Inferior parietal cortex (tissue), 1 donor: ENCODE results near the gene PCSK6.

Source experiments
- DNase-seq: peaks from one replicate; pipeline ENCODE4 v3.0.0-alpha.2; 2016; ENCODE audit errors: extremely low spot score

The PCSK6 gene

DNA sequence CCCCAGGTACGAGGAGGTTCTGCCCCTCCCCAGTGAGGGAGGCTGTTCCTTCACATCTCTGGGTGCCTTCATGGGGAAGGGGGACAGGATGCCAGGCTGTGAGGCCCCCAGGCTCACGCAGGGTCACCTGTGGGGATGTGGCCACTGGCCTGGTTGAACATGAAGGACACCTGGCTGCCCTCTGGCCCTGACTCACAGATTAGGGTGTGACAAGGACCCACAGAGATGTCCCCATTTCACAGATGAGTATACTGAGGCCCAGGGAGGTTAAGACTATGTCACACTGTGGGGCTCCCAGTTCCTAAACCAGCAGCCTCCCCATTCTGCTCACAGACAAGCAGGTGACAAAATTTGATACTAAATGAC lies 42.4 kb downstream of the PCSK6 start:
- DNase-seq: no peak

DNA sequence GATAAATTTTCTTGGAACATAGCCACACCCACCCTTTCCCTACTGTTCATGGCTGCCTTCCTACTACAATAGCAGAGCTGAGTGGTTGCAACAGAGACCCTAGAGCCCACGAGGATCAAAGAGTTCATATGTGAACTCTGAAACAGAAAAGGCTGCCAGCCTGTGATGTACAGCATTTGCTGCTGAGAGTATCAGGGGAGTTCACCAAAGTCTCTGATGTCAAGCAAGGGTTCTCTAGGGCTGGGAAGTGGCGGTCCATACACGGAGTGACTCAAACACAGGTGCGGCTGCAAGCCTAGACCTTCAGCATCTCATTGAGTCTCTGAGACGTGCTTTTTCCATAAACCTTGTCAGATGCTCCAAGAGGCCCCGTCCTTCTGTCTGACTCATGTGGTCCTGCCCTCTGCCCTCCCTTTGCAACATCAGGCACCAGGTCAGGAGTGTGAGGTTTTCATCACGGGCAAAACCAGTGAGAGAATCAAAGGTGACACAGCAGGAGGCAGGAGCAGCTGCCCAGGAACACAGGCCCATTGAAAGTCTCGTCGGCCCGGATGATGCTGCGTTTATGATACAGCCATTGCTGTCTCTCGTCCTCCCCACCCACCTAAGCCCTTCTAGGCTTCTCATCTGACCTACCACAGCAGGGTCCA lies 42.9 kb downstream of the PCSK6 start:
- DNase-seq: no peak

DNA sequence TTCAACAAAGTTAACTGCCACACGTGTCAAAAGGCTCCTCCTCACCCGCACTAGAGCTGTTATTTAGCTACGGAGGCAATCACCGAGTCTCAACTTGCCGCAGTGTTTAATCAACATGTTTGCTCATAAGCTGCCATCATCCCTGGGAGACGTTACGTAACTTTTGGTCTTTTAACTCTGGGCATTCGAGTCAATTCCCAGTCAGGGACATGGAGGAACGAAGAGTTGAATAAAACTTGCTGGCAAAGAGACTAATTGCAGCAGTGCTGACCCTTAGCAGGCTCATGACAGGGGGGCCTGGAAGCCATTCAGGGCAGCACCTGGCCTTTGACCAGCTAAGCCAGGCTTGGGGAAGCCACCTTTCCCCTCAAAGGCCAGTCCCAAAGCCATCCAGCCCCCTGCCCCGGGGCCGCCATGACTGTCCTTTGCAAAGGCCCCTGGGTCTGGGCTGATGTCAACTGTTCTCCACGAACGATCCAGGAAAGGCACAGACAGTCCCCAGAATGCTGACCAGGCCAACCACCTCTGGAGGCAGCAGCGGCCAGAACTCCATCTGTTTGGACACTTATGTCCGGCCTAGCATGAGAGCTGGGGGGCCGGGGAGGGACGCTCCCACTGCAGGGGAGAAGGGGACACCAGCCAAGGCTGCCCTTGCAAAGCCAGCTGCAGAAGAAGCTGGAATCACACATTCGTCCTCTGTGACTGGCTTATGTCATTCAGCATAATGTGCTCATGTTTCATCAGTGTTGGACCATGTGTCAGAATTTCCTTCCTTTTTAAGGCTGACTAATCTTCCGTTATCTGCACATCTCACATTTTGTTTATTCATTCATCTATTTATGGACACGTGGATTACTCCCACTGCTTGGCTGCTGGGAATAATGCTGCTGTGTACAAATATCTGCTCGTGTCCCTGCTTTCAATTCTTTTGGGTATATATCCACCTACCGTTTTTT lies 43.7 kb downstream of the PCSK6 start:
- no peak for DNase-seq

DNA sequence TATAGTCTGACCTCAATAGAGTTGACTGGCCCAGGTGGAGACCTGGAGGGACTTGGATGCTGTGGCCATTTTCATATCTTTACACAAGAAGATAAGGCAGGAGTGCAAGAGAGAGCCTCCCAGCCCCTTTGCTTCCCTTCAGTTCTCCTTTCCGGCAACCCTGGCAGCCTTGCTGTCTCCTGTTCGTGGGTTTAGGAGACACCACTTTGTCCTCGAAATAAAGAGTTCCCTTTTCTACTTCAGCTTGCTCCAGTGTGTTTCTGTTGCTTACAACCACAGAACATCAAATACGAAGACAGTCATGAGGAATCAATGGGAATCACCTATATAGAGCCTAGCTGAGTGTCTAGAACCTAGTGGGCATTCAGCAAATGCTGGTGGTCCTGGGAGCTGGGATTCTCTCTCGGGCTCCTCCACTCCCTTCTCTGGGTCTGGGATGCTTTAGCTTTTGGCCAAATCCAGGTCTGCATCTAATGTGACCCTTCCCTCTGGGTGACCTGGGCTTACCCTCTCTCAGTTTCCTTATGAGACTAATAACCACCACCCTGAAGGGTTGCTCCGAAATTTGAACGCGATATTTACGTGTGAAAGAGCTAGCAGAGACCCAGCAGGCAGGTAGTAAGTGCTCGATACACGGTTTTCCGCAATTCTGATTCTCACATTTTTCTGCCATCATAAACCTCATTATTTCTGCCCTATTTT lies 44.5 kb downstream of the PCSK6 start:
- no peak for DNase-seq

DNA sequence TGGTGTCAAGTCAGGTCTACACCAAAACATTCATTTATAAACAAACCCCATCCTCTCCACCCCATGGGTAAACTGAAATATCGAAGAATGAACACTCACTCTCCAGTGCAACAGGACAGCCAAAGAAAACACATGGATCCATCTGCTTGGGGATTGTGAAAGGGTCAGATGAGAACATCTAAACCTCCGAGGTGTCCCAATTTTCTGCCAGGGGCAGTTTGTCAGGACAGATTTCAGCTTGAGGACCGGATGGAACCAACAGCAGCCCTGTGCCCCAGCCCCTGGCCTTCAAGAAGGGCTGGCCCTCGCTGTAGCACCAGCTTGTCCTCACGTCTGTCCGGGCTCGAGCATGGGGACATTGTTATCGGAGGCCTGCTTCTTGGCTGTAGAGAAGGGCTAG lies 45.5 kb downstream of the PCSK6 start:
- no peak for DNase-seq

DNA sequence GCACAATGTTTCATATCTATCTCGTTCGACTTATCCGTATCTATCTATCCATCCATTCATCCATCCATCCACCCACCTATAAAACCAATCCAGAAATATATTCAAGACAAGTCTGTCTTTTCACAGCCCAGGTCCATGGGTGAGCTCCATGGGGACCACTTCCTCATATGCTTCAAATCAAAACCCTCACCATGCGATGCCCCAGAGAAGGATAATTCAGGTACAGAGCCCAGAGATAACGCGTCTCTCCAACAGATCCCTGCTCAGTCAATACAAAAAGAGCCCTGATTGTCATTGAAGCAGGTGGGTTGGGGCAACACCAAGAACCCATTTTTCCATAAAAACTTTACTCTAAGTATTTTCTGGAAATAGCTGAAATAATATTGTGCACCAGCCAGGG lies 47.2 kb downstream of the PCSK6 start:
- no peak for DNase-seq

DNA sequence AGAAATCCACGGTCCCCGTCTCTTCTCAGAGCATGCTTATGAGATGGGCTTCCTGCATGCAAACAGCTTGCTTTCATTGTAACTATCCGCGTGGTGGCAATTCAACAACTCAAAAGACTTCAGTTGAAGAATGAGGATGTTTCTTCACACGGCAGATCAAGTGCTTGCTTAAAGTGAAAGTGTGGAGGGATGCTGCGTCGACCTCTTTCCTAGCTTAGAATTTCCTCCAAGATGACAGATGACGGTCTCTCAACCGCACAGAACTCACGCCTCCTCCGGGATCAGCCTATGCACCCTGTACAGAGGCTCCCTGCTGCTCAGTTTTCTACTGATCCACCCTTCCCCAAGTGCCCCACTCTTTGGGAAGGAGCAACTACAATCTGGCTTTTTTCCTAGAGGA lies 47.8 kb downstream of the PCSK6 start:
- DNase-seq: no peak

DNA sequence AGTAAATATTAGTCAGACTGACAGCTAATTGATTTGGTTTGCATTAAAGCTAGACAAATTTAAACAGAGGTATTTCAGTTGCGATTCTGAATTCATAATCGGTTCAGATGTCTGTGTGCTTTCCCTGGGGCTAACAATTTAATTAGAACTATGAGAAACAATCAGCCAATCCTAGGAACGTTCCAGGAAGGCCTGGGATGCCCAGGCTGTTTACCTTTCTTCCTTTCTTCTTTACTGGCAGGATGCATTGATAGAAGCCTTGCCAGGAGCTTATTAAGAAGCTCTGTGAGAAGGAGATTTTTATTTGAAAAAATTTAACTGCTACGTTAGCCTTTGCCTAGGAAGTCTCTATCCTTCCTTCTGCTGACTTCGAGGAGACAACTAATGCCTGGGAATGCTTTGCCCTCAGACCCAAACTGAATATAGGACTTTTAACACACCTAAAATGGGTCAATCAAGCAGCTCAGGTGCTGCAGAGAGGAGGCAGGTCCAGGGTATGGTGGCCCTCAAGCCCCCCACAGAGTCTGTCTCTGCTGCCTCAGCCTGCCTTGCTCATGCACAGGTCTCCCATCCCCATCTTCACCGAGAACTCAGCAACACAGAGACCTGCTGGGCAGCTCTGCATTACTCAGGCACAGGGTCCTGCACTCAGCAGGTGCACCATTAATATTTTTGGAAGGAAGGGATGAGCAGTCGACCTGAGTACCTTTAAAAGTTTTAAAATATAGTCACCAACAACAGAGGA lies 48.5 kb downstream of the PCSK6 start:
- DNase-seq: no peak

DNA sequence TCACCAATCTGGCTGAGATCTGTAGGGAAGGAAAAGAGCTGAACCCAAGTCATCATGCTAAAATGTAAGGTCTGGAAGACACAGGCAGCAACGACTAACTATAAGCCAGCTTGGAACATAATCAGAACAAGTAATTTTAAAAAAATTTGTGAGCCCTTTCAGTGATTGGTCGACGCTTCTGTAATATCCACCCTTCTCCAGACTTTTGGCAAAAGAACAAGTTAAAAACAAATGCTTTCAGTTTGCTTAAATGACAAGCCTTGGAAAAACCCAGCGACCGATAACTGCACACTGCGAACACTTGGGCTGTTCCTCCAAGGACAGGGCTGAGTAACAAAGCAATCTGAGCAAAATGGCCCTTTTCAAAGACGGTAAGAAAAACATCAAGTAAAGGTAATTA lies 49.6 kb downstream of the PCSK6 start:
- DNase-seq: no peak

DNA sequence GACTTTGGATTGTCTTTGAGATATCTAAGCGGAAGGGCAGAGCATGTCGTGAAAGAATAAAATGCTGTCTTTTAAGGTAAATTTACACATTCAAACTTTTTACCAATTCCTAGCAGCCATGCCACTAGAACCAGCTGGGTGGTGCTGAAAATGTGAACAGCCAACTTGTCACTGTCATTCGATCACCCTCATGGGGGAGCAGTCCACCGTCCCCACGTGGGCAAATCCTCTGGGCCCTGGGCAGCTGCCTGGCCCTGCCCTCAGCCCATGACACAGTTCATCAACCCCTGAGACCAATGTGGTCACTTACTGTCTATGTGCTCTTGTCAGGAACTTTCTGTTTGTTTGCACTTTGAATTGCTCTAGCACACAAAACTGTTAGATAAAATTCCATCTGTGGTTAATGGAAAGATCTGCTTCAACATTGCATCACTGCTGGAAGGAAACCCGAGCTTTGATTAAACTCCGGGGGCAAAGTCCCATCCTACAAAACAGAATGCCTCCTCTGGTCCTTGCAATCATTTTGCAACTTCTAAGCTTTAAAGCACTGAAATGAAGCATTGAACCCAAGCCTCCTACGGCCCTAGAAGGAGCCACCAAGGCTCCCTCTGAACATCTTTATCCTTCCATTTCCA lies 50.1 kb downstream of the PCSK6 start:
- DNase-seq: no peak

DNA sequence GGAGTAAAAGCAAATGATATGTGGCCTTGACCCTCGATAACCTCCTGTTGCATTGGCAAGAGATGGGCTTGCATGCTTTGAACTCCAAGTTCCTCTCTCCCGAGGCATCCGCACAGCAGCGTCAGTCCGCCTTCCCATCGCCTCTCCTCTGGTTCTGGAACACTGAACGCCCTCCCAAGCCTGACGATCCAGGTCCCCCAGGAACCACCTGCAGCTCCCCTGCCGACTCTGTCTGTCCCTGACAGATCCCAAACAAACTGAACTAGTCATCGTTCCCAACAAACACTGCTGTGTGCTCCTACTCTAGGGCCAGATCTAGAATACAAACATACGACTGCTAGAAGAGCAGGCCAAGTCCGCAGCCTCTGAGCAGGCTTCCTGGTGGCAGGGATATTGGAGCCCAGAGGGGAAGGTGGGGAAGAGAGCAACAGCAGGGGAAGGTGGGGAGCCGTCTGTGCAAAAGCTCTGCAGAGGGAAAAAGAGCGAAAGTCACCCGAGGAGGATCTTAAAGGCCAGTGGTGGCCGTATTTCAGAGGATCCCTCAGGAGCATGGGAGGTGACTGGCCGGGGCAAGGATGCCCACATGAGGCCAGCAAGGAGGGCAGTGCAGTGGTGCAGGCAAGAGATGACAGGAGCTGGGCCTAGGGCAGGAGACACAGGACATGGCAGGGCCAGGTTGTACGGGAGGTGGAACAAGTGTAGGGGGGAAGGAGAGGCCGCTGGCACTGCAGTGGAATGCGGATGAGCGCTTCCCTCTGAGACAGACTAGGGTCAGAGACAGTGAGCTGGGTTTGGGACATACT lies 50.8 kb downstream of the PCSK6 start:
- DNase-seq: no peak

DNA sequence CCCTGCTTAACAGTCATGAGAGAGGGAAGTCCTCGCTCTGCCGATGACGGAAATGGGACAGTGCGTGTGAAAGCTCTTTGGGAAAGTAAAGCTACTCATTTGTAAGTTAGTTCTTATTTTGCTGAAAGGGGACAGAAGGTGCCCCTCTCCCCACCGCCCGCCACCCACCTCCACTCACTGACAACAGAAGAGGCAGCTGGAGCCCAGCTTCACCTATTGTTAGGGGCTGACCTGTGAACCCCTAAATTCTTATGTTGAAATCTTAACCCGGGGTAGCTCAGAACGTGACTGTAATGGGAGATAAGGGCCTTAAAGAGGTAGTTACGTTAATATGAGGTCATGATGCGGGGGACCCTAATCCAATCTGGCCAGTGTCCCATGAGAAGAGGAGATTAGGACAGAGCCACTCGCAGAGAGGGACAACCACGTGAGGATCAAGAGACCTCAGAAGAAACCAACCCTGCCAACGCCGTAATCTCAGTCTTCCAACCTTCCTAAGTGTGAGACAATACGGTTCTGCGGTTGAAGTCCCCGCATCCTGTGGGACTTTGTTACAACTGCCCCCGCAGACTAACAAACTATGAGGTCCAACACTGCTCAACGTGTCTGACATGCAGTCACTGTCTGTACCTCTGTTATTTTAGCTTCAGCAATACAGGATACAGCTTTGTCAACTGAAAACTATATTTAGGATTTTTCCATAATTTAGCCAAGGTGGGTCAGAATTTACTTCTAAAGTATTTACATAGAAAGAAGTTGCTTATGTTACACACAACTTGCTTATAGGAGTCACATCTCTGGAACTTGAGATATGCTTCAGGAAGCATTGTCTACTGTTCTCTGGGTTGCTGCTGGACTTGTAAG lies 51.7 kb downstream of the PCSK6 start:
- no peak for DNase-seq

DNA sequence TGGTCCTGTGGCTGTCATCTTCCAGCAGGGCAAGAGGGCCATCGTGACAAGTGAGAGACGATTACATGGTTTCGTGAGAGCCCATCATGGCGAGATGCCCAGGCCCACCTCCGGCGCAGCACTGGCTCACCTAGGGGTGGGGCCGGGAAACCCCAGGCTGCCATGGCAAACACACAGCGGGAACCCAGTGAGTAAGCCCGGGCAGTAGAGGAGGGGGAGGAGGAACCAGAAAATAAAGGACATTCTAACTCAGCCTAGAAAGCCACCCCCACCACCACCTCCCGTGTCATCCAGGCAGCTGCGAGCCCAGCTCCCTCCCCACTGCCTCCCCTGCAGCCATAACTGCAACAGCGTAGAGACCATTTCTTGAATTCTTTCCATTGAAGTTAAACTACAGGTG lies 52.3 kb downstream of the PCSK6 start:
- no peak for DNase-seq

DNA sequence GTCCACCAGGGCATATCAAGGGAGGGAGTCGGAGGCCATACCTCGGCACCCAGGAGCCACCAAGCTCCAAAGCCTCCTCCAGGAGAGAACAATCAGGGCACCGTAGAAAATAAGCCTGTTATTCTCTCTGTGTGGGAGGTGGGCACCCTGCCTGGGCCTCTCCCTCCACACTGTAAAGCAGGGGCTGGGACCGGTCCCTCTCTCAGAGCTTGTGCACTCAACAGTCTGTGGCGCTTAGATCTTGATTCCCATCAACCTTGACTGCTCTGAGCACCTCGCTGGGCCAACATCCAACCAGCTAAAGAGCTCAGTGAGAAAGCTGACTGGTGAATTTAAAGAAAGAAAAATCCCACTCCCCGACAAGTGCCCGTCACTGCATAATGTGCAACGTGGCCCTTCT lies 53.0 kb downstream of the PCSK6 start:
- no peak for DNase-seq

DNA sequence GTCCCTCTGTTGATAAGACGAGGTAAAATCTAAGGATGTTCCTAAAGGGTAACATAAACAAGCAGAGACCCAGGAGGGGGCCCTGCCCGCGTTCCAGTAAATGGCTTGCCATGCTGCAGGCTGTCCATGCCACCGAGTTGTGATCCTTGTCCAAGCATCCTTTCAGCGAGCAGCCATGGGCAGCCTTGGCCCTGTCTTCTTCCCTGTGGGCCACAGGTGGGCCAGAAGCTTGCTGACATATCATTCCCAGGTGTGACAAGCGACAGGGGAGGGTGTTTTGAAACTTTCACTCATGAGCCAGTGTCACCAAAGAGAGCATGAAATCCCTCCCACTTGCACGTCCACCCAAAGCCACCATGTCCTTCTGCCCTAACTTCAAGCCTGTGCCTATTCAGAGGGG lies 53.7 kb downstream of the PCSK6 start:
- DNase-seq: no peak

DNA sequence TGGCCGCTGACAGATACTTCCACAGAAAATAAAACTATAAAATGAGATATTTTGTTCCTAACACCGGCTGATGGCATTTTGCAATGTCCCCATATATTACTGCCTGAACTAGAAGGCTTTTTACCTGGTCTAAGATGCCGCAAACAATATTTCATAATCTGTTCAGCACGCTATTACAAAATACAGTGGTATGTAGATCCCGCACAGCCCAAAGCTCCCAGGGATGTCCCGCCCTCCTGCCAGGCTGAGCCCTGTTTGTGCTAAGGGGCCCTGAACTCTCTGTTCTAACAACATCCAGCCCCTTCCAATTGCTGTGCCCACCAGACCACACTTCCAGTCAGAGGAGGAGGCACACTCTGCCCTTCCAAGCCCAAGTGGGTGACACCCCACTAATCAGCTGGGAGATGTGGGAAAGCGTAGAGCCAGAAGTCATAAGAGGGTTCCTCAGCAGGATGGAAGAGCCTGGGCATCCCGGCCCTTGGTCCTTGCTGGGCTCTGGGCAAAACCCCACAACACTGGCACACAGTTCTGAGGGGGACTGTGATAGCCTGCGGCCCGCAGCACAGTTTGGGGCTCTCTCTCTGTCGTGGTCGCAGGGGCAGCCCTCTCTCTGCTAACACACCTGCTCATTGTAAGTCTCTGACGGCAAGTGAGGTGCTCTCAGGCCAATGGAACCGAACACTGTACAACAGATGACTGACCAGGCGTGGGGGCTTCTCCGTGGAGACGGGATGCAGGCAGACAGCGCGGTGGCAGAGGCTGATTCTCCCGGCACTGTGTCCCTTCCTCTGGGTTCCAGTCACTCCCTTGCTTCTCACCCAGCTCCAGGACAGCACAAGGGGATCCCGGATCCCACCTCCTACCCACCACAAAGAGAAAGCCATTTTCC lies 55.2 kb downstream of the PCSK6 start:
- no peak for DNase-seq

DNA sequence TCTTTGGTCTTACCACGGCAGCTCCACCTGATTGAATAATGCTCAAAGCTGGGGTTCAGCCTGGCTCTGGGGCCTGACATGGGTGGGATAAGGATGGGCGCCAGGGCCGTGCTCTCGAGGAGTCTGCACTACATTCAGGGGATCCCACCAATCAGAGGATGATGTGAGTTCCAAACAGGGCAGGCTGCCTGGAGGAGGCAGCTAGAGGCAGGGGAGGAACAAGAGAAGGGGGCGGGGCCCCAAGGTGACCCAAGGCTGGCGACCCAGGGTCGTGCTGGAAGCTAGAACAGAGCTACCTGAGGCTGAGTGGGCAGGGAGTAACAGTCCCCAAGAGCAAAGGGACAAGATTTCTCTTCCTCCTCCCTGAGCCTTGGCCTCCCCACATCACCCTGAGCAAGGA lies 56.1 kb downstream of the PCSK6 start:
- DNase-seq: no peak

DNA sequence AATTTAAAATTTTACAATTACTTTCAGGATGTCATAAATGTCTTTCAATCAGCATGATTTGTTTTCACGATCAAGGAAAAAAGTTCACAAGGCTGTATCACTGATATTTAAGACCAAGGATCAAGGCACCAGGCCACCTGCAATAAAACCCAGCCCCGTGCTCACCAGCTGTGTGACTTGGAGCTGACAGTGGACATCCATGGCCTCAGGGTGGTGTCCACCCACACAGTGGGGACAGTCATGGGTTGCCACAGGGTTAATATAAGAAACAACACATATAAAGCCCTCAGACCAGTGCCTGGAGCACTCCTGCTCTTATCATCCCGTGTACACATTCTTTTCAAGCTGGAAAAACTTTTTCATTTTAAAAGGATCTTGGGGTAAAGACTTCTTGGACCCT lies 56.5 kb downstream of the PCSK6 start:
- no peak for DNase-seq

DNA sequence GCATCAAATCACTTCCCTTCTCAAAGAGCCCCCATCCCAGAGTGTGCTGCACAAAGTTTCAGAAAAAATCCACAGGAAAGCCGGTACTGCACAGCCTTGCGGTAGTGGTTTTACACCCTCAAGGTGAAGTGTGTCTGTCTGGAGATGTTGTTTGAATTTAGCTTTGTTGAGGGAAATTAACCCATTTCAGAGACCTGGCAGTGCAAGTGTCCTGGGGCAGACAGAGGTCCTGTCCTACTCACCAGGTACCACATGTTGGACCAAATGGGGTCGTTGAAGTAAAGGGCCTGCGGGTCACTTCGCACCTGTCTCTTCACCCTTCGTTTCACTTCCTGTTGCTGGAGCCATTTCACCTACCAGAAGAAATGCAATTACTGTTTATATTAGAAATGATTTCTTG lies 57.8 kb downstream of the PCSK6 start:
- DNase-seq: no peak
